ENCODE measurements around the gene KCNQ5.

KCNQ5 gene

GRCh38 chr6:73129653-73130443 is 508.0 kb downstream of the KCNQ5 start:
- peak; percentile 60 for DNase-seq (ENCODE audit: low read depth)

DNA sequence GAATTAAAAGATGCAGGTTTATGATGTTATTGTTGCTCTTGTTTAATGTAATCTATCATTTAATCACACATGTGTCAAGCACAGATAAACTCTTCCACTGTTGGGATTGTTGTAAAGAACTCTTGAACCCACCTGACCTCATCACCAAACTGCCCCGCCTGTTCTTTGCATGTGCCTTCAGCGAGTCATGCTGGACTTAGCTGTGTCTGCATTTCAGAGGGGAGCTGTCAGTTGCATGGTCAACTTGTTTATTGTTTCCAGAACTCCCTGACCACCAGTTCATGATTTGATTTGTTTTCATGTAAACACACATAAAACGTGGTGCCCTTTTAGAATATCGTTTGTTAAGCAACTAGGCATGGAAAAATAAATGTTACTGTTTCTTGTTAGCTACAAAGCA is 509.8 kb downstream of the KCNQ5 start:
- no peak for DNase-seq (ENCODE audit: low read depth)

- DNase-seq (ENCODE audit: low read depth), result no peak
Measured at GRCh38 chr6:73134588-73134987, 512.7 kb downstream of the KCNQ5 start.

GRCh38 chr6:73139681-73140383 is 518.0 kb downstream of the KCNQ5 start:
- DNase-seq (ENCODE audit: low read depth), result no peak

DNA sequence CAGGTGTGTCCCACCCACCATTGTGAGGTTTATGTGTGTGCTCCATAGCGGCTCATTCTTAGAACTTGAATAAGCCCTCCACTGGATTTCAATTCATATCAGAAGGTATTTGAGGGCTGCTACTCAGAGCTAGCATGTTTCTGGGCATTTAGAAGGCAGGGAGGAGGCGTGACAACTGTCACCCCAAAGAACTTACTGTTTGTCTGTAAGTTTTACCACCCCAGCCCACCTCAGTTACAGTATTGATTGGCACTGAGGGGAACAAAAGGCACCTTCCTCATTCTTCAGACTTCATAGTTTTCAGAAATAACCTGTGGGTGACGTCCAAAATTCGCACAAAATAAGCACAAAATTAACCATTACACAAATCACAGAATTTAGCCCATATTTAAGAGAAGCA is 521.7 kb downstream of the KCNQ5 start:
- DNase-seq (ENCODE audit: low read depth), result no peak

- DNase-seq (ENCODE audit: low read depth), result no peak
Measured at GRCh38 chr6:73144516-73144915, 522.7 kb downstream of the KCNQ5 start.

GRCh38 chr6:73145690-73146089 is 523.8 kb downstream of the KCNQ5 start:
- DNase-seq (ENCODE audit: low read depth), result no peak

DNA sequence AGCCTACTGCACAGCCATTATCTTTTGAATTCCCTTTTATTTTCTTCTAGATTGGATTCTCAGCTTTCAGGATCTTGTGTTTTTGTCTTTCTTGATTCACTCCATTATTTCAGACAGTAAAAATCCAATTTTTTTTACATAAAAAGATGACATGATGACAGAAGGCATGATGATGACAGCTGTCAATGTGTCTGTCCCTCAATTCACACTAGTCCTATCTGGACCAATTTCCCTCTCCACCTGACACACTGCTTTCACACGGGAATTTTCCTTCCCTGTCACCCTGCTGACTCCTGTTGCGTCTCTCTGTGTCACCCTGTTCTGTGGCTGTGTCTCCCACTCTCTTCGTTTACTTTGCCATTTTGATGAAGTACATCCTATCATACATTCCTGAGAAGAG is 529.9 kb downstream of the KCNQ5 start:
- DNase-seq (ENCODE audit: low read depth), result no peak

- DNase-seq (ENCODE audit: low read depth), result no peak
Measured at GRCh38 chr6:73152556-73152955, 530.7 kb downstream of the KCNQ5 start.

DNA sequence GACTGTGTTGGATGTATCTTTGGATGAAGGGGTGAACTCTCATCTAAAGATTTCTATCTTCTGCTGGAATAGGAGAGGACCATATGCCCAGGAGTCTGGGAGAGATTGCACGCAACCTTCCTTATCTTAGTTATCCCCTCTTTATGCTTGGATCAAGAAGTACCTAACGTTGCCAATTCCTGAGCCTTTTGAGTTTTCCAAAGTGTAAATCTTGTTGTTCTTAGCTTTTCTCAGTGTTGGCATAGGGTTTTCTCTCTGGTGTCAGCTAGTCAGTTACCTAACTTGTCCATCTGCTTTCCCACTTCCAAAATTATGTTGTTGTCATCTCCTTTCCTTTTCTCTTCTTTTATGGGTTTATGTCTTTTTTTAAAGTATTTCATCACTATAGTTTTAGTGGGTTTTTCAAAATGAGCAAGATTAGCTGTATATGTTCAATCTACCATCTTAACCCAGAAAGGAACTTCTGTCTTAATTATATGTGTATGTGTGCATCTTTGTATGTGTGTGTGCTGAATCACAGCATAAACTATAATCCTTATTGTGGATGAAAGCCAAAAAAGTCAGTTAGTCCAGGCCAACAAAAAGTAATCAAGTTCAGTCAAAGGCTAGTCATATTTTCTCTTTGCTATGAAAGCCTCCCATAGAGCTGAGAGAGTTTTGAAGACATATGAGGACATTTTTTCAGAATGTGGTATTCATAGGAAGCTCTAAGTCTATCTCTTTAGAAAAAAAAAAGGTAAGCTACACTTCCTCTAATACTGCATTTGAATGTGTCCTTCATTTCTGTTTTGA is 531.3 kb downstream of the KCNQ5 start:
- DNase-seq (ENCODE audit: low read depth), result no peak

- DNase-seq (ENCODE audit: low read depth), result no peak
Measured at GRCh38 chr6:73156793-73157767, 535.2 kb downstream of the KCNQ5 start.

GRCh38 chr6:73157870-73158269 is 536.0 kb downstream of the KCNQ5 start:
- DNase-seq (ENCODE audit: low read depth), result no peak

DNA sequence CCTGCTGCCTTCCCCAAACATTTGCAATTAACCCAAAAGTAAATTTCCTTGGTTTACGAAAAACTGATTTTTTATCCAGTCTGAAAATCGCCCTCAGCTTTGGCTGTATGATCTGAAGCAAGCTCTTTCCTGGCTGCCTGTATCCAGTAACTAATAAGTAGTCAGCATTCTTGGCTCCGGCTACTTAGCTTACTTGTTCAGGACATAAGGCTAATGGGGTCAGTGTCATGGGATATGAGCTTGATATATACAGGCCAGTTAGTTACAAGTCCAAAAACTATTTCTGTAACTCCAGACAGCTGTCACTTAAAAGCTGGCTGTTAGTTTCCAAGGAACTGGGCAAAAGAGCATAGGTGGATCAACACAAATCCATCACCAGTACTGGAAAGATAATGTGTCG is 547.2 kb downstream of the KCNQ5 start:
- no peak for DNase-seq (ENCODE audit: low read depth)

DNA sequence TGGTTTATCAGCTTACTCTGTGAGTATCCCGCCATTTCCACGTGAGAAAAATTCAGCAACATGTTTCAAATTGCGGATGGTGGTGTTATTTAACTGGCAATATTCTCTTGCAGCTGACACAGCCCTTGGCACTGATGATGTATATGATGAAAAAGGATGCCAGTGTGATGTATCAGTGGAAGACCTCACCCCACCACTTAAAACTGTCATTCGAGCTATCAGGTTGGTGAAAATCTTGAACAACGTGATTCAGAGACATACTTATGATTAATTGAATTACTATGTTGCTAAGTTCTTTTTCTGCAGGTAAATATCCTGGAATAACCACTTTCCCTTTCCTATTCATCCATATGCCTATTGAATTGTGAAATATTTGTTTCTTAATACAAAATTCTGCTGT is 547.8 kb downstream of the KCNQ5 start:
- no peak for DNase-seq (ENCODE audit: low read depth)

GRCh38 chr6:73174646-73175045 is 552.8 kb downstream of the KCNQ5 start:
- DNase-seq (ENCODE audit: low read depth), result no peak

GRCh38 chr6:73176057-73176456 is 554.2 kb downstream of the KCNQ5 start:
- no peak for DNase-seq (ENCODE audit: low read depth)

GRCh38 chr6:73177221-73177944 is 555.5 kb downstream of the KCNQ5 start:
- no peak for DNase-seq (ENCODE audit: low read depth)

DNA sequence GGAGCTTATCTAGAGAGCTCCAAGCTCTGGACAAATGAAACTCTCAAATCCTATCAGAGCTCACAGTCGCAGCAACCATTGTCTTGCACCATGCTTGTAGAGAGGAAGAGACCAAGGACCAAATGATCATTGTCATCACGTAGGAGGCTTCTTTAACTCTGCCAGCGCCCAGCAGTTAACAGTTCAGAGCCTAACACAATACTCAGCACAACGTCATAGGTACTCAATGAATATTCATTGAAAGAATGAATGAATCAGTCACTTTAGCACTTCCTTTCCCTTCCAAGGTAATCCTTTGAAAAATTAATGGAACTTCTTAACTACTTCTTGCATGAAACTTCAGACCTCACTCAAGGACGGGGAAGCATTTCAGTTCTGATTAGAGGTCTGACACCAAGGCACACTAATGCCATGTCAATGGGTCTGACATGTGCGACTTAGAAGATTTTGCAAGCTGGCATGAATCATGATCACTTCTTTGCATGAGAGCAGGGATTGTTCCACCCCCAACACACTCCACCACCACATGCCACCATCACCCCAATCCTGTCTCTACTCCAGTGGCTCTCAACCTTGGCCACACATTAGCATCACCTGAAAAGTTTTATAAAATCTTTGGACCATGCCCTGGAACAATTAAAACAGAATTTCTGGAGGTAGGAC is 558.3 kb downstream of the KCNQ5 start:
- DNase-seq (ENCODE audit: low read depth), result no peak

- no peak for DNase-seq (ENCODE audit: low read depth)
Measured at GRCh38 chr6:73180763-73181619, 559.1 kb downstream of the KCNQ5 start.

Measured in stimulated activated CD8-positive, alpha-beta memory T cell treated with anti-CD3 and anti-CD28 coated beads, Interleukin-12 subunit alpha, Interleukin-12 subunit beta, amount 100 ng/mL, for 4 hours (primary cell).